Naive B cell (primary cell): ENCODE data around the gene ALDH1A2. TPM values are rescaled to one million over a fixed set of nuclear protein-coding genes. Genes with fewer than 3 reads are reported as not detected.
"Not testable (repeated sequence)": the region's sequence is repeated elsewhere in the genome, so short reads cannot be mapped to it uniquely, and the experiment has no call there.

Source experiments
- ATAC-seq, 2 donors: fragments of 150-1000 bp; cut with Tn5 transposase; 2 replicates each; pipeline ENCODE4 v1.10.0; 2021; ENCODE audit warnings: low read depth in 2 of 2, mild to moderate bottlenecking in 2 of 2, moderate library complexity in 2 of 2
- DNase-seq: peaks from one replicate; pipeline ENCODE4 v3.0.0; 2022
- H3K27ac Mint-ChIP-seq, 6 donors: one replicate each; pipeline ENCODE4 v1.8.0; 2020 to 2022; ENCODE audit warnings: mild to moderate bottlenecking in 6 of 6, mixed read lengths in 6 of 6, moderate library complexity in 5 of 6, inconsistent platforms in 2 of 6
- H3K27me3 Mint-ChIP-seq, 3 donors: one replicate each; pipeline ENCODE4 v1.8.0; 2021 to 2022; ENCODE audit warnings: mixed read lengths in 3 of 3, mild to moderate bottlenecking in 1 of 3
- H3K36me3 Mint-ChIP-seq, 2 donors: one replicate each; pipeline ENCODE4 v1.8.0; 2020 to 2022; ENCODE audit warnings: mixed read lengths in 2 of 2, inconsistent platforms in 1 of 2, mild to moderate bottlenecking in 1 of 2
- H3K4me1 Mint-ChIP-seq, 3 donors: one replicate each; pipeline ENCODE4 v1.8.0; 2020 to 2022; ENCODE audit warnings: mixed read lengths in 3 of 3, inconsistent platforms in 1 of 3, mild to moderate bottlenecking in 1 of 3, moderate library complexity in 1 of 3
- H3K4me3 Mint-ChIP-seq, 8 donors: one replicate each; pipeline ENCODE4 v1.8.0; 2020 to 2022; ENCODE audit warnings: mild to moderate bottlenecking in 8 of 8, mixed read lengths in 8 of 8, moderate library complexity in 8 of 8, inconsistent platforms in 2 of 8
- H3K9me3 Mint-ChIP-seq, 7 donors: one replicate each; pipeline ENCODE4 v1.8.0; 2020 to 2022; ENCODE audit warnings: mixed read lengths in 7 of 7, mild to moderate bottlenecking in 5 of 7, inconsistent platforms in 2 of 7, moderate library complexity in 1 of 7
- polyA plus RNA-seq, 6 donors: library from polyadenylated mRNA; unstranded; fragments of 300-500 nt; fragmentation: Illumina TruSeq; gene quantifications; one replicate each; pipeline ENCODE4 v1.2.3, GENCODE V29; 2021; ENCODE audit warnings: low read depth in 6 of 6

Gene ALDH1A2
- polyA plus RNA-seq, 6 donors from 2014 or later: not detected

GRCh38 chr15:58083526-58083925, 18.0 kb upstream of the ALDH1A2 start:
- no peak overlapping the region for H3K27ac Mint-ChIP-seq
- peaks cover 18 to 50% (median 38%) of the 10 kb centered on the region in 3 donors for H3K27me3 Mint-ChIP-seq
- no peak for ATAC-seq
- no peak for DNase-seq
- peaks cover 0 to 5% (median 2%) of the 10 kb centered on the region in 7 donors for H3K9me3 Mint-ChIP-seq
- no peaks in the 10 kb centered on the region for H3K36me3 Mint-ChIP-seq
- no peak overlapping the region for H3K4me3 Mint-ChIP-seq
- no peaks in the 10 kb centered on the region for H3K4me1 Mint-ChIP-seq

GRCh38 chr15:58081891-58082290, 16.4 kb upstream of the ALDH1A2 start:
- Mint-ChIP-seq H3K27me3 (peaks cover 20 to 35% (median 32%) of the 10 kb centered on the region in 3 donors), H3K4me3 (no peak overlapping the region), H3K36me3 (no peaks in the 10 kb centered on the region)

GRCh38 chr15:58081456-58081855, 15.9 kb upstream of the ALDH1A2 start:
- ATAC-seq: no peak
- no peaks in the 10 kb centered on the region for H3K9me3 Mint-ChIP-seq
- peaks cover 17 to 30% (median 27%) of the 10 kb centered on the region in 3 donors for H3K27me3 Mint-ChIP-seq
- H3K27ac Mint-ChIP-seq: no peak overlapping the region
- DNase-seq: no peak
- no peaks in the 10 kb centered on the region for H3K36me3 Mint-ChIP-seq
- no peak overlapping the region for H3K4me3 Mint-ChIP-seq
- no peaks in the 10 kb centered on the region for H3K4me1 Mint-ChIP-seq

More at GRCh38 chr15:58081891-58082290, 16.4 kb upstream of the ALDH1A2 start:
- no peak for ATAC-seq
- Mint-ChIP-seq H3K9me3 (no peaks in the 10 kb centered on the region), H3K27ac (no peak overlapping the region), H3K4me1 (no peaks in the 10 kb centered on the region)
- DNase-seq: no peak

GRCh38 chr15:58080959-58081358, 15.4 kb upstream of the ALDH1A2 start:
- not testable (repeated sequence) for H3K27ac Mint-ChIP-seq, ATAC-seq, H3K4me1 Mint-ChIP-seq, DNase-seq, H3K9me3 Mint-ChIP-seq, H3K36me3 Mint-ChIP-seq, H3K4me3 Mint-ChIP-seq
- peaks cover 17 to 29% (median 27%) of the 10 kb centered on the region in 3 donors for H3K27me3 Mint-ChIP-seq

- Mint-ChIP-seq H3K4me1 (no peaks in the 10 kb centered on the region), H3K36me3 (no peaks in the 10 kb centered on the region), H3K4me3 (no peak overlapping the region), H3K27ac (no peak overlapping the region), H3K9me3 (no peaks in the 10 kb centered on the region), H3K27me3 (peaks cover 17 to 29% (median 27%) of the 10 kb centered on the region in 3 donors)
- ATAC-seq (no peak), DNase-seq (no peak)
Measured at GRCh38 chr15:58080398-58080797, 14.9 kb upstream of the ALDH1A2 start.

GRCh38 chr15:58078591-58078990, 13.1 kb upstream of the ALDH1A2 start:
- H3K4me3 Mint-ChIP-seq: no peak overlapping the region
- ATAC-seq (no peak), DNase-seq (no peak)
- no peak overlapping the region for H3K27ac Mint-ChIP-seq
- no peaks in the 10 kb centered on the region for H3K4me1 Mint-ChIP-seq
- no peaks in the 10 kb centered on the region for H3K36me3 Mint-ChIP-seq
- H3K9me3 Mint-ChIP-seq: no peaks in the 10 kb centered on the region
- H3K27me3 Mint-ChIP-seq: peaks cover 25 to 36% (median 34%) of the 10 kb centered on the region in 3 donors

GRCh38 chr15:58077427-58077826, 11.9 kb upstream of the ALDH1A2 start:
- no peak overlapping the region for H3K4me3 Mint-ChIP-seq
- no peaks in the 10 kb centered on the region for H3K36me3 Mint-ChIP-seq
- H3K27ac Mint-ChIP-seq: no peak overlapping the region
- DNase-seq: no peak
- peaks cover 28 to 32% (median 30%) of the 10 kb centered on the region in 3 donors for H3K27me3 Mint-ChIP-seq
- H3K4me1 Mint-ChIP-seq: no peaks in the 10 kb centered on the region
- no peak for ATAC-seq
- H3K9me3 Mint-ChIP-seq: no peaks in the 10 kb centered on the region

- no peak for ATAC-seq
Measured at GRCh38 chr15:58074452-58074851, 8.9 kb upstream of the ALDH1A2 start.

GRCh38 chr15:58070801-58071418, 5.4 kb upstream of the ALDH1A2 start:
- Mint-ChIP-seq H3K4me1 (peaks cover 6% of the 10 kb centered on the region in 3 donors), H3K27ac (no peak overlapping the region), H3K36me3 (no peaks in the 10 kb centered on the region), H3K4me3 (no peak overlapping the region), H3K27me3 (peaks cover 31 to 60% (median 45%) of the 10 kb centered on the region in 3 donors), H3K9me3 (peaks cover 0 to 4% (median 0%) of the 10 kb centered on the region in 7 donors)
- no peak for ATAC-seq
- no peak for DNase-seq

More at GRCh38 chr15:58074452-58074851, 8.9 kb upstream of the ALDH1A2 start:
- H3K9me3 Mint-ChIP-seq: no peaks in the 10 kb centered on the region
- no peaks in the 10 kb centered on the region for H3K36me3 Mint-ChIP-seq
- no peak overlapping the region for H3K4me3 Mint-ChIP-seq
- no peak for DNase-seq
- peaks cover 22 to 41% (median 39%) of the 10 kb centered on the region in 3 donors for H3K27me3 Mint-ChIP-seq
- H3K4me1 Mint-ChIP-seq: no peaks in the 10 kb centered on the region
- H3K27ac Mint-ChIP-seq: no peak overlapping the region

GRCh38 chr15:58069008-58069407, 3.5 kb upstream of the ALDH1A2 start:
- Mint-ChIP-seq H3K27me3 (peaks cover 29 to 65% (median 44%) of the 10 kb centered on the region in 3 donors), H3K36me3 (peaks cover 0 to 2% of the 10 kb centered on the region in 2 donors), H3K27ac (no peak overlapping the region), H3K4me1 (peaks cover 6 to 11% (median 6%) of the 10 kb centered on the region in 3 donors), H3K4me3 (no peak overlapping the region), H3K9me3 (peaks cover 0 to 8% (median 0%) of the 10 kb centered on the region in 7 donors)
- DNase-seq: no peak
- no peak for ATAC-seq

GRCh38 chr15:58066042-58066867, 744 bp upstream of the ALDH1A2 start:
- H3K9me3 Mint-ChIP-seq: peaks cover 0 to 14% (median 0%) of the 10 kb centered on the region in 7 donors
- peaks cover 0 to 8% of the 10 kb centered on the region in 2 donors for H3K36me3 Mint-ChIP-seq
- H3K27ac Mint-ChIP-seq: peak overlapping the region in 2 of 6 donors; percentile 47 to 90
- H3K4me1 Mint-ChIP-seq: peaks cover 6 to 11% (median 6%) of the 10 kb centered on the region in 3 donors
- H3K4me3 Mint-ChIP-seq: peak overlapping the region; percentile 64 to 87 (median 81)
- H3K27me3 Mint-ChIP-seq: peaks cover 50 to 73% (median 61%) of the 10 kb centered on the region in 3 donors
- peak; percentile 66 to 73 for ATAC-seq
- peak; percentile 25 for DNase-seq

- DNase-seq (no peak), ATAC-seq (no peak)
- Mint-ChIP-seq H3K4me3 (peak overlapping the region in 7 of 8 donors; percentile 15 to 82 (median 60)), H3K9me3 (peaks cover 0 to 14% (median 0%) of the 10 kb centered on the region in 7 donors), H3K36me3 (peaks cover 0 to 8% of the 10 kb centered on the region in 2 donors), H3K4me1 (peaks cover 6 to 11% (median 6%) of the 10 kb centered on the region in 3 donors), H3K27ac (no peak overlapping the region), H3K27me3 (peaks cover 50 to 65% (median 59%) of the 10 kb centered on the region in 3 donors)
Measured at GRCh38 chr15:58064980-58065444, 499 bp downstream of the ALDH1A2 start.

- Mint-ChIP-seq H3K27me3 (peaks cover 50 to 65% (median 52%) of the 10 kb centered on the region in 3 donors), H3K36me3 (peaks cover 0 to 8% of the 10 kb centered on the region in 2 donors), H3K4me3 (peak overlapping the region in 6 of 8 donors; percentile 15 to 82 (median 24)), H3K27ac (no peak overlapping the region), H3K4me1 (peaks cover 6 to 11% (median 6%) of the 10 kb centered on the region in 3 donors), H3K9me3 (peaks cover 0 to 14% (median 0%) of the 10 kb centered on the region in 7 donors)
- DNase-seq (no peak), ATAC-seq (no peak)
Measured at GRCh38 chr15:58064082-58064979, 1.2 kb downstream of the ALDH1A2 start.
